IMR-90 (cell line): Measurements from ENCODE around the gene MAP7. TPM values are rescaled to one million over a fixed set of nuclear protein-coding genes. Genes with fewer than 3 reads are reported as not detected.

ENCODE experiments used
- ATAC-seq: fragments of 200-7000 bp; cut with Tn5 transposase; 2 replicates; pipeline ENCODE4 v1.9.1; 2020; ENCODE audit warnings: low read depth, mild to moderate bottlenecking, moderate library complexity
- BruUV-seq: library from RNA; stranded (reverse); fragments of 400-500 nt; replicated peaks from 2 replicates; lab custom pipeline; 2021; lab: Mats Ljungman, UMichigan
- CTCF ChIA-PET: fragments of 300-600 bp; formaldehyde crosslinking; extraction: SDS; loops from one replicate; lab custom pipeline; 2021; ENCODE audit warnings: antibody characterized with exemption; lab: Yijun Ruan, JAX
- POLR2A ChIA-PET: fragments of 300-600 bp; sonication (Branson Sonifier 250); formaldehyde crosslinking; loops from one replicate; lab custom pipeline; 2022; ENCODE audit warnings: antibody characterized with exemption; ENCODE audit not compliant: unreplicated experiment; lab: Charles Lee
- DNase-seq: peaks from one replicate; pipeline ENCODE4 v3.0.0; 2013
- H2AFZ ChIP-seq: replicated peaks from 2 replicates; pipeline ENCODE3; 2013; ENCODE audit warnings: low read length, mild to moderate bottlenecking; ENCODE audit not compliant: poor library complexity
- H2AK5ac ChIP-seq: 2 replicates; pipeline ENCODE4 v1.6.1; 2013; ENCODE audit warnings: low read depth, low read length, inconsistent platforms
- H2AK9ac ChIP-seq: replicated peaks from 2 replicates; pipeline ENCODE3; 2013; ENCODE audit warnings: mild to moderate bottlenecking, low read depth, low read length, moderate library complexity; ENCODE audit not compliant: poor library complexity
- H2BK120ac ChIP-seq: 2 replicates; pipeline ENCODE4 v1.6.1; 2013; ENCODE audit warnings: low read depth, low read length, inconsistent platforms
- H2BK15ac ChIP-seq: 3 replicates; pipeline ENCODE4 v1.6.1; 2013; ENCODE audit warnings: low read depth, low read length, inconsistent platforms
- H2BK20ac ChIP-seq: 2 replicates; pipeline ENCODE4 v1.6.1; 2013; ENCODE audit warnings: low read depth, mild to moderate bottlenecking, inconsistent platforms, low read length, moderate library complexity
- H2BK5ac ChIP-seq: 2 replicates; pipeline ENCODE4 v1.6.1; 2013; ENCODE audit warnings: mild to moderate bottlenecking, low read depth, low read length, inconsistent platforms; ENCODE audit not compliant: poor library complexity, severe bottlenecking
- H3K14ac ChIP-seq: replicated peaks from 2 replicates; pipeline ENCODE4 v1.6.1; 2013; ENCODE audit warnings: low read depth, low read length, inconsistent platforms
- H3K18ac ChIP-seq: 2 replicates; pipeline ENCODE4 v1.6.1; 2013; ENCODE audit warnings: low read depth, low read length, control low read depth
- H3K23ac ChIP-seq: 2 replicates; pipeline ENCODE4 v1.6.1; 2013; ENCODE audit warnings: low read depth, low read length, inconsistent platforms
- H3K27ac ChIP-seq: 2 replicates; pipeline ENCODE4 v1.5.1; 2013; ENCODE audit warnings: mild to moderate bottlenecking, control low read depth, low read length; ENCODE audit not compliant: insufficient read depth
- H3K27me3 ChIP-seq: 2 replicates; pipeline ENCODE4 v1.6.1; 2013; ENCODE audit warnings: low read length; ENCODE audit not compliant: control insufficient read depth, insufficient read depth
- H3K36me3 ChIP-seq: 2 replicates; pipeline ENCODE4 v1.6.1; 2013; ENCODE audit warnings: low read length, mixed read lengths; ENCODE audit not compliant: control insufficient read depth, insufficient read depth
- H3K4ac ChIP-seq: 2 replicates; pipeline ENCODE4 v1.6.1; 2013; ENCODE audit warnings: low read depth, low read length, inconsistent platforms
- H3K4me1 ChIP-seq: 2 replicates; pipeline ENCODE4 v1.6.1; 2013; ENCODE audit warnings: low read length, mixed read lengths; ENCODE audit not compliant: control insufficient read depth, insufficient read depth
- H3K4me2 ChIP-seq: 2 replicates; pipeline ENCODE4 v1.6.1; 2013; ENCODE audit warnings: low read depth, mild to moderate bottlenecking, control low read depth, low read length, moderate library complexity
- H3K4me3 ChIP-seq: 2 replicates; pipeline ENCODE4 v1.5.1; 2013; ENCODE audit warnings: low read depth, mild to moderate bottlenecking, control low read depth, low read length, moderate library complexity; ENCODE audit not compliant: insufficient read depth
- H3K56ac ChIP-seq: 2 replicates; pipeline ENCODE4 v1.6.1; 2013; ENCODE audit warnings: low read length, inconsistent platforms; ENCODE audit not compliant: insufficient read depth; ENCODE audit errors: extremely low read depth
- H3K79me1 ChIP-seq, 2 experiments: 2 replicates each; pipeline ENCODE4 v1.6.1; 2013; ENCODE audit warnings: low read length in 2 of 2, inconsistent platforms in 1 of 2, low read depth in 1 of 2
- H3K9ac ChIP-seq: 2 replicates; pipeline ENCODE4 v1.6.1; 2013; ENCODE audit warnings: low read depth, low read length, control low read depth
- H3K9me1 ChIP-seq: 2 replicates; pipeline ENCODE4 v1.6.1; 2013; ENCODE audit warnings: low read length, inconsistent platforms; ENCODE audit not compliant: insufficient read depth
- H3K9me3 ChIP-seq: 2 replicates; pipeline ENCODE4 v1.6.1; 2013; ENCODE audit warnings: low read length; ENCODE audit not compliant: control insufficient read depth, insufficient read depth
- H4K20me1 ChIP-seq: 2 replicates; pipeline ENCODE4 v1.6.1; 2013; ENCODE audit warnings: low read length, inconsistent platforms; ENCODE audit not compliant: insufficient read depth
- H4K5ac ChIP-seq: 2 replicates; pipeline ENCODE4 v1.6.1; 2013; ENCODE audit warnings: mild to moderate bottlenecking, low read depth, low read length, control low read depth
- H4K8ac ChIP-seq, 2 experiments: 2 replicates each; pipeline ENCODE4 v1.6.1; 2013; ENCODE audit warnings: low read depth in 2 of 2, low read length in 2 of 2, control low read depth in 1 of 2, inconsistent platforms in 1 of 2
- H4K91ac ChIP-seq: 2 replicates; pipeline ENCODE4 v1.6.1; 2013; ENCODE audit warnings: low read depth, low read length, inconsistent platforms; ENCODE audit not compliant: insufficient read depth
- CEBPB ChIP-seq: IDR thresholded peaks from 2 replicates; pipeline ENCODE4 v1.6.1; 2012; ENCODE audit warnings: low read depth, low read length, improper control_type of control experiment
- CHD1 ChIP-seq: IDR thresholded peaks from 2 replicates; pipeline ENCODE4 v1.6.1; 2012; ENCODE audit warnings: low read depth, low read length, improper control_type of control experiment
- MAFK ChIP-seq: IDR thresholded peaks from 2 replicates; pipeline ENCODE4 v1.6.1; 2012; ENCODE audit warnings: low read depth, low read length, improper control_type of control experiment
- MXI1 ChIP-seq: IDR thresholded peaks from 2 replicates; pipeline ENCODE4 v1.6.1; 2012; ENCODE audit warnings: low read depth, mild to moderate bottlenecking, low read length, moderate library complexity, borderline replicate concordance
- NFE2L2 ChIP-seq: fragments of 150-350 bp; IDR thresholded peaks from 2 replicates; pipeline ENCODE4 v1.6.1; 2016; ENCODE audit warnings: low read depth, mild to moderate bottlenecking, low read length
- POLR2A ChIP-seq: IDR thresholded peaks from 2 replicates; pipeline ENCODE4 v1.6.1; 2012; ENCODE audit warnings: mild to moderate bottlenecking, low read depth, low read length
- RAD21 ChIP-seq: IDR thresholded peaks from 2 replicates; pipeline ENCODE4 v1.6.1; 2012; ENCODE audit warnings: low read length, improper control_type of control experiment
- RCOR1 ChIP-seq: IDR thresholded peaks from 2 replicates; pipeline ENCODE4 v1.6.1; 2012; ENCODE audit warnings: mild to moderate bottlenecking, low read length, improper control_type of control experiment; ENCODE audit not compliant: insufficient replicate concordance
- WGBS, 2 experiments: methylation state at CpG; one replicate each; pipeline versions ENCODE4 v1.1.5 to v1.1.7; 2013; ENCODE audit warnings: missing lambda C conversion rate in 2 of 2; ENCODE audit not compliant: insufficient read length in 1 of 2; ENCODE audit errors: extremely low coverage in 2 of 2; 5-methylcytosine and 5-hydroxymethylcytosine counted together
- dilution Hi-C: fragments of 300-500 bp; cut with HindIII; formaldehyde crosslinking; loops from one replicate; pipeline ENCODE4 v1.14.3; 2018; ENCODE audit warnings: low sequenced_read_pairs; ENCODE audit not compliant: unreplicated experiment
- in situ Hi-C: fragments of 300-500 bp; cut with MboI; formaldehyde crosslinking; loops from 3 replicates; pipeline ENCODE4 v1.14.3; 2019; ENCODE audit warnings: low sequenced_read_pairs, inconsistent platforms, mixed read lengths
- intact Hi-C: fragments of 100-400 bp; cut with micrococcal nuclease; formaldehyde crosslinking; loops from 2 replicates; pipeline ENCODE4 v1.10.0; 2022
- polyA plus RNA-seq, 3 experiments: library from polyadenylated mRNA; depleted of rRNA; stranded (reverse); fragments of >200 nt; gene quantifications; 2 replicates each; pipeline ENCODE4 v1.2.3, GENCODE V29; 2012; ENCODE audit warnings: low replicate concordance in 1 of 3
- total RNA-seq: library from RNA; depleted of rRNA; stranded (reverse); fragments of >200 nt; gene quantifications from 2 replicates; pipeline ENCODE4 v1.2.3, GENCODE V29; 2012
- TF ChIP-seq, protein P1 (sequence below): fragments of 150-350 bp; IDR thresholded peaks from 2 replicates; pipeline ENCODE4 v1.6.1; 2017; ENCODE audit warnings: mild to moderate bottlenecking, antibody characterized with exemption, low read length, low read depth

Gene MAP7
- total and polyA plus RNA-seq, 2 of the 4 experiments (the other 2 are of a cell fraction), result 0.19 to 0.36 TPM

DNA sequence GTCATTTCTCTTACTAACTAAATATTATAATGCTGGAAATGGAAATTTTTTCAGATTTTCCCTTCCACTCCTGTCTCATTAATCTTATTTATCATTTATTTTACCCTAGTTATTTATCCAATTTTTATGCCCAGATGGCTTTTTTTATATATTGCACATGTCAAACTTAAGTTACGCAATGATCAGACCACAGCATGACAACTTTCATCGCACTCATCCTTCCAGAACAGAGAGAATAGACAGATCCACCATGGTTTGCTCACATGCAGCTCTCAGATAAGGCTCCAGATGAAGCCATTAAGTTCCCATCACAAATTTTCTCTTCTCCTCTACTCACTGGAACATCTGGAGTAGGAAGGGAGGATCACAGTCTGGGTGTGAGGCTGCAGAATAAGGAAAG lies 48.7 kb downstream of the MAP7 start:
- 83% methylated on average over 2 of the region's 2 CpGs; no CpG with 5 or more reads in 1 of the 2 experiments for WGBS, 2 experiments
- Histone ChIP-seq H2AK5ac (no peak overlapping the region), H3K4ac (no peak overlapping the region), H3K23ac (no peak overlapping the region), H2AK9ac (no peak overlapping the region), H4K91ac (no peak overlapping the region), H2BK15ac (no peak overlapping the region), H3K56ac (no peak overlapping the region), H3K18ac (no peak overlapping the region), H3K79me1 (no peaks in the 10 kb centered on the region), H2BK20ac (no peak overlapping the region), H3K9me3 (no peaks in the 10 kb centered on the region), H3K4me3 (no peak overlapping the region), H2BK120ac (no peak overlapping the region), H3K9ac (no peak overlapping the region), H3K27ac (no peak overlapping the region), H3K27me3 (peaks cover 5% of the 10 kb centered on the region), H4K5ac (no peak overlapping the region), H3K36me3 (no peaks in the 10 kb centered on the region), H3K4me2 (no peak overlapping the region), H2BK5ac (no peak overlapping the region), H3K14ac (no peak overlapping the region), H4K8ac (no peak overlapping the region), H3K9me1 (no peaks in the 10 kb centered on the region), H2AFZ (no peak overlapping the region), H4K20me1 (no peaks in the 10 kb centered on the region), H3K4me1 (no peaks in the 10 kb centered on the region)
- CTCF ChIA-PET, result no interaction called here
- intact Hi-C loops (no loop called here), dilution Hi-C loops (no loop called here), in situ Hi-C loops (no loop called here)
- POLR2A ChIA-PET, result no interaction called here
- no peak for DNase-seq
- no peak for ATAC-seq
- TF ChIP-seq RAD21 (no peak), POLR2A (no peak), RCOR1 (no peak), MXI1 (no peak), NFE2L2 (no peak), MAFK (no peak), CHD1 (no peak), CEBPB (peak; percentile 81)
- TF ChIP-seq, protein P1, sequence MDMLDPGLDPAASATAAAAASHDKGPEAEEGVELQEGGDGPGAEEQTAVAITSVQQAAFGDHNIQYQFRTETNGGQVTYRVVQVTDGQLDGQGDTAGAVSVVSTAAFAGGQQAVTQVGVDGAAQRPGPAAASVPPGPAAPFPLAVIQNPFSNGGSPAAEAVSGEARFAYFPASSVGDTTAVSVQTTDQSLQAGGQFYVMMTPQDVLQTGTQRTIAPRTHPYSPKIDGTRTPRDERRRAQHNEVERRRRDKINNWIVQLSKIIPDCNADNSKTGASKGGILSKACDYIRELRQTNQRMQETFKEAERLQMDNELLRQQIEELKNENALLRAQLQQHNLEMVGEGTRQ, result no peak
- no TSS peak for BruUV-seq
